EL (cell line): ENCODE results near the gene CHD9.
"Not testable (repeated sequence)": the region's sequence is repeated elsewhere in the genome, so short reads cannot be mapped to it uniquely, and the experiment has no call there.

Experiments used
- DNase-seq: peaks from one replicate; pipeline ENCODE4 v3.0.0-alpha.2; 2016

The CHD9 gene

GRCh38 chr16:53054670-53055485 lies at the start of gene CHD9:
TSS of gene CHD9 (plus strand) at chr16:53054991. CDS start at chr16:53156090, 101,099 bp downstream.
- DNase-seq = peak; percentile 85

- DNase-seq = no peak
Measured at GRCh38 chr16:53007095-53007494, 47.7 kb upstream of the CHD9 start.

GRCh38 chr16:53014287-53014686 lies 40.5 kb upstream of the CHD9 start:
- no peak for DNase-seq

GRCh38 chr16:53018834-53019416 lies 35.9 kb upstream of the CHD9 start:
- no peak for DNase-seq

GRCh38 chr16:53022374-53022773 lies 32.4 kb upstream of the CHD9 start:
- peak; percentile 51 for DNase-seq

- no peak for DNase-seq
Measured at GRCh38 chr16:53024045-53024444, 30.7 kb upstream of the CHD9 start.

- no peak for DNase-seq
Measured at GRCh38 chr16:53029971-53030370, 24.8 kb upstream of the CHD9 start.

GRCh38 chr16:53031323-53031942 lies 23.4 kb upstream of the CHD9 start:
- no peak for DNase-seq

- peak; percentile 39 for DNase-seq
Measured at GRCh38 chr16:53034306-53034705, 20.5 kb upstream of the CHD9 start.

GRCh38 chr16:53035176-53035942 lies 19.4 kb upstream of the CHD9 start:
- no peak for DNase-seq

GRCh38 chr16:53036066-53036465 lies 18.7 kb upstream of the CHD9 start:
- DNase-seq = no peak

GRCh38 chr16:53036711-53037110 lies 18.1 kb upstream of the CHD9 start:
- not testable (repeated sequence) for DNase-seq

- DNase-seq = no peak
Measured at GRCh38 chr16:53040788-53041187, 14.0 kb upstream of the CHD9 start.

- DNase-seq = peak; percentile 8
Measured at GRCh38 chr16:53041320-53042051, 13.3 kb upstream of the CHD9 start.

- no peak for DNase-seq
Measured at GRCh38 chr16:53042235-53042701, 12.5 kb upstream of the CHD9 start.

GRCh38 chr16:53043428-53043831 lies 11.4 kb upstream of the CHD9 start:
- DNase-seq = no peak

GRCh38 chr16:53043986-53044601 lies 10.7 kb upstream of the CHD9 start:
- DNase-seq = no peak

- no peak for DNase-seq
Measured at GRCh38 chr16:53045341-53046220, 9.2 kb upstream of the CHD9 start.

- not testable (repeated sequence) for DNase-seq
Measured at GRCh38 chr16:53047515-53047914, 7.3 kb upstream of the CHD9 start.

GRCh38 chr16:53048139-53048915 lies 6.5 kb upstream of the CHD9 start:
- no peak for DNase-seq
